Vagina (tissue), 2 donors: Measurements from ENCODE around the gene AHCYL2. TPM values are rescaled to one million over a fixed set of nuclear protein-coding genes. Genes with fewer than 3 reads are reported as not detected.
A peak's percentile ranks its signal among the peaks of the same experiment; 100 is the strongest.
"Not testable (repeated sequence)": the region's sequence is repeated elsewhere in the genome, so short reads cannot be mapped to it uniquely, and the experiment has no call there.

ENCODE experiments used
- DNase-seq, 2 donors: peaks; one replicate each; pipeline ENCODE4 v3.0.0-alpha.2; 2017; ENCODE audit errors: extremely low spot score in 2 of 2
- H3K27ac ChIP-seq: fragments of 200-600 bp; sonication (generic); one replicate; pipeline ENCODE4 v1.5.1; 2019
- H3K27me3 ChIP-seq: fragments of 200-600 bp; sonication (generic); one replicate; pipeline ENCODE4 v1.5.1; 2019
- H3K36me3 ChIP-seq, 2 donors: fragments of 200-600 bp; sonication (generic); one replicate each; pipeline ENCODE4 v1.5.1; 2017 to 2019
- H3K4me1 ChIP-seq: fragments of 200-600 bp; sonication (generic); one replicate; pipeline ENCODE4 v1.5.1; 2019
- H3K4me3 ChIP-seq, 2 donors: fragments of 200-600 bp; sonication (generic); 1 replicate in 1 of 2; 2 replicates in 1 of 2; pipeline ENCODE4 v1.5.1; 2016 to 2019
- H3K9me3 ChIP-seq: fragments of 200-600 bp; sonication (generic); one replicate; pipeline ENCODE4 v1.5.1; 2019
- POLR2A ChIP-seq, 2 donors: fragments of 450-650 bp; IDR thresholded peaks; one replicate each; pipeline ENCODE4 v1.6.1; 2017; ENCODE audit warnings: antibody characterized with exemption in 2 of 2, mild to moderate bottlenecking in 2 of 2, moderate library complexity in 2 of 2
- POLR2AphosphoS5 ChIP-seq, 2 donors: sonication (generic); formaldehyde crosslinking; IDR thresholded peaks; one replicate each; pipeline ENCODE4 v1.9.0; 2017; ENCODE audit warnings: antibody characterized with exemption in 2 of 2, mild to moderate bottlenecking in 2 of 2, low read depth in 1 of 2; ENCODE audit not compliant: insufficient read depth in 1 of 2
- intact Hi-C: fragments of 100-400 bp; cut with DNase I; formaldehyde crosslinking; loops from one replicate; pipeline ENCODE4 v1.15.1; 2023
- total RNA-seq: library from RNA; depleted of rRNA; stranded (reverse); fragments of >200 nt; gene quantifications from one replicate; pipeline ENCODE4 v1.2.3, GENCODE V29; 2016
- TF ChIP-seq, protein P1 (sequence below), 3 experiments: fragments of 450-650 bp in 2 of 3; fragments of 200-600 bp in 1 of 3; sonication (generic) in 1 of 3; IDR thresholded peaks; one replicate each; pipeline ENCODE4 v1.5.1; 2017 to 2019; ENCODE audit warnings: antibody characterized with exemption in 3 of 3, mild to moderate bottlenecking in 2 of 3, moderate library complexity in 2 of 3

The AHCYL2 gene
- total RNA-seq, 1 donor from 2014 or later = 19.6 TPM

- DNase-seq = no peak
- Histone ChIP-seq H3K36me3 (no peaks in the 10 kb centered on the region), H3K9me3 (no peaks in the 10 kb centered on the region), H3K4me3 (no peak overlapping the region), H3K27ac (no peak overlapping the region), H3K4me1 (peaks cover 3% of the 10 kb centered on the region), H3K27me3 (no peaks in the 10 kb centered on the region)
- TF ChIP-seq, protein P1, sequence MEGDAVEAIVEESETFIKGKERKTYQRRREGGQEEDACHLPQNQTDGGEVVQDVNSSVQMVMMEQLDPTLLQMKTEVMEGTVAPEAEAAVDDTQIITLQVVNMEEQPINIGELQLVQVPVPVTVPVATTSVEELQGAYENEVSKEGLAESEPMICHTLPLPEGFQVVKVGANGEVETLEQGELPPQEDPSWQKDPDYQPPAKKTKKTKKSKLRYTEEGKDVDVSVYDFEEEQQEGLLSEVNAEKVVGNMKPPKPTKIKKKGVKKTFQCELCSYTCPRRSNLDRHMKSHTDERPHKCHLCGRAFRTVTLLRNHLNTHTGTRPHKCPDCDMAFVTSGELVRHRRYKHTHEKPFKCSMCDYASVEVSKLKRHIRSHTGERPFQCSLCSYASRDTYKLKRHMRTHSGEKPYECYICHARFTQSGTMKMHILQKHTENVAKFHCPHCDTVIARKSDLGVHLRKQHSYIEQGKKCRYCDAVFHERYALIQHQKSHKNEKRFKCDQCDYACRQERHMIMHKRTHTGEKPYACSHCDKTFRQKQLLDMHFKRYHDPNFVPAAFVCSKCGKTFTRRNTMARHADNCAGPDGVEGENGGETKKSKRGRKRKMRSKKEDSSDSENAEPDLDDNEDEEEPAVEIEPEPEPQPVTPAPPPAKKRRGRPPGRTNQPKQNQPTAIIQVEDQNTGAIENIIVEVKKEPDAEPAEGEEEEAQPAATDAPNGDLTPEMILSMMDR (IDR thresholded peaks at IDR 0.05) = no peak
- TF ChIP-seq POLR2AphosphoS5 (IDR thresholded peaks at IDR 0.05; ENCODE audit: insufficient read depth in 1 of 2, low read depth in 1 of 2) (no peak), POLR2A (IDR thresholded peaks at IDR 0.05) (no peak)
- intact Hi-C loops = no loop called here
Measured at GRCh38 chr7:129439963-129440625, 215.3 kb downstream of the AHCYL2 start.

DNA sequence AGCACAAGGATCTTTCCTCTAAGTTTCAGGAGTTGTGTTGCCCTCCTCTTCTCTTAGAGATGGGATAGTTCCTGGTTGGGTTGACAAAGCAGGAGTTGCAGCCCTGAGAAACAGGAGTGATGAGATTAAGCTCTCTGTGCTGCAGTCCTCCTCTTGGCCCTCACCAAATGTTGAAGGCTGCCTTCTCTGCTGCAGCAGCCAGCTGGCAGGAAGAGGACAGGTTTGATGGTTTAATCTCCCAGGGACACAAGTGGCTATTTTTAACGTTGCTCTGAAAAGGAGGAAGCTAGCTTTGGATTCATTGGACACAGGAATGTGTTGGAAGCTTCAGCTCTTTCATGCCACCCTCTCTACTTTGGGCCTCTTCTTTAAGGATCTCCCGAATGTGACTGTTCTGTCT lies 218.8 kb downstream of the AHCYL2 start:
- Histone ChIP-seq H3K4me3 (no peak overlapping the region), H3K4me1 (no peaks in the 10 kb centered on the region), H3K9me3 (peaks cover 3% of the 10 kb centered on the region), H3K27ac (no peak overlapping the region), H3K27me3 (no peaks in the 10 kb centered on the region), H3K36me3 (no peaks in the 10 kb centered on the region)
- TF ChIP-seq, protein P1 (IDR thresholded peaks at IDR 0.05) = no peak
- TF ChIP-seq POLR2AphosphoS5 (IDR thresholded peaks at IDR 0.05; ENCODE audit: insufficient read depth in 1 of 2, low read depth in 1 of 2) = no peak
- no peak for TF ChIP-seq POLR2A (IDR thresholded peaks at IDR 0.05)
- DNase-seq = peak in 1 of 2 donors; percentile 16
- intact Hi-C loops = no loop called here

- H3K27me3 ChIP-seq, H3K9me3 ChIP-seq, DNase-seq, H3K4me3 ChIP-seq, H3K4me1 ChIP-seq, H3K27ac ChIP-seq, intact Hi-C loops, H3K36me3 ChIP-seq: not testable (repeated sequence)
Measured at GRCh38 chr7:129444776-129445175, 219.9 kb downstream of the AHCYL2 start.

DNA sequence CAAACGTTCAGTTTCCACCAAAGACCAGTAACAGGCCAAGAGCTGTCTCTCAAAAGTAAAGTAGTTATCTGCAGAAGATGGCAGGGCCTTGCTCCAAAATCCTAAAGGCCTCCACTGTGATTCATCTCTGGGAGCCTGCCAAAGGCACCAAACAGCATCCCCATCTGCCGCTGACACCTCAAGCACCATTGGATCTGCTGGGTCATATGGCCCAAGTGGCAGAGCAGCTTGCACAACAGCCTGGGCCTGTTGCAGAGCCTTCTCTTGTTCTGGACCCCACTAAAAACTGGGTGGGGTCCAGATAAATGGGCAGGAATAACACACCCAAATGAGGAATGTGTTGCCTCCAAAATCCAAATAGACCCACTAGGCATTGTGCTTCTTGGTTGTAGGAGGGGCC lies 222.1 kb downstream of the AHCYL2 start:
- H3K27ac ChIP-seq, H3K36me3 ChIP-seq, H3K27me3 ChIP-seq, DNase-seq, H3K9me3 ChIP-seq, H3K4me1 ChIP-seq, H3K4me3 ChIP-seq, intact Hi-C loops: not testable (repeated sequence)

DNA sequence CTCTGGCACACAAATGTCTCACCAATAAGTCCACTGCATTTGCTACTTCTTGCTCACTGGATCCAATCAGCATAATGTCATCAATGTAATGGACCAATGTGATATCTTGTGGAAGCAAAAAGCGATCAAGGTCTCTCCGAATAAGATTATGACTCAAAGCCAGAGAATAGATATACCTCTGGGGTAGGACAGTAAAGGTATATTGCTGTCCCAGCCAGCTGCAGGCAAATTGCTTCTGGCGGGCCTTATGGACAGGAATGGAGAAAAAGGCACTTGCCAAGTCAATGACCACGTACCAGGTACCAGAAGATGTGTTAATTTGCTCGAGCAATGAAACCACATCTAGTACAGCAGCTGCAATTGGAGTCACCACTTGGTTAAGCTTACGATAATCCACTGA lies 222.6 kb downstream of the AHCYL2 start:
- H3K27ac ChIP-seq, H3K4me3 ChIP-seq, H3K9me3 ChIP-seq, H3K27me3 ChIP-seq, H3K36me3 ChIP-seq, intact Hi-C loops, DNase-seq, H3K4me1 ChIP-seq: not testable (repeated sequence)

GRCh38 chr7:129448608-129449007 lies 223.8 kb downstream of the AHCYL2 start:
- H3K36me3 ChIP-seq, H3K9me3 ChIP-seq, H3K4me3 ChIP-seq, DNase-seq, H3K4me1 ChIP-seq, H3K27ac ChIP-seq, H3K27me3 ChIP-seq, intact Hi-C loops: not testable (repeated sequence)

DNA sequence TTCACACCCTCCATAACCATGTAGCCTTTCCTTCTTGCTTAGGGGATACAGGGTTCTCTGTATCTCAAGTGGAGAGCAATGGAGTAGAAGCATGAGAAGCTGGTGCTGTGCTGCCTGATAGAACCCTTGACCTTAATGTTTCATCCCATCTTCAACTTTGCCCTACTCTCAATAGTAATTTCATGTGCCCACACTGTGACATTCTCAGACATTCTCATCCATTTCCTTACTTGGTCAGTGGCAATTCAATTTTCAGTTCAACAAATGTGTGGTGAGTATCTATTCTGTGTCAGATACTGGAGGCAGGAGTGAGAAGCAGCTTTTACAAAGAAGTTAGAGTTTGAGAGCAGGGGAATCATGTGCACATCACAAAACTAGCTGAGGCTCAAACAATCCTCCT lies 225.5 kb downstream of the AHCYL2 start:
- Histone ChIP-seq H3K36me3 (no peaks in the 10 kb centered on the region), H3K4me3 (no peak overlapping the region), H3K9me3 (peaks cover 3% of the 10 kb centered on the region), H3K4me1 (no peaks in the 10 kb centered on the region), H3K27ac (no peak overlapping the region), H3K27me3 (no peaks in the 10 kb centered on the region)
- TF ChIP-seq, protein P1 (IDR thresholded peaks at IDR 0.05) = no peak
- no peak for TF ChIP-seq POLR2AphosphoS5 (IDR thresholded peaks at IDR 0.05; ENCODE audit: insufficient read depth in 1 of 2, low read depth in 1 of 2)
- no peak for DNase-seq
- intact Hi-C loops = no loop called here
